Measurements from ENCODE around the gene CHIC2.

The CHIC2 gene

GRCh38 chr4:53997898-53998297, 66.5 kb downstream of the CHIC2 start:
- no peak for DNase-seq (ENCODE audit: low read depth, low spot score)
- H3K4me3 ChIP-seq (ENCODE audit: low read depth, low read length) = no peak overlapping the region
- in situ Hi-C loops (cut with HindIII; ENCODE audit: low sequenced_read_pairs) = no loop called here
- no peak for TF ChIP-seq CTCF (IDR thresholded peaks at IDR 0.05; ENCODE audit: low read depth, low read length)

GRCh38 chr4:53994382-53995102, 69.9 kb downstream of the CHIC2 start:
- no peak overlapping the region for H3K4me3 ChIP-seq (ENCODE audit: low read depth, low read length)
- no peak for TF ChIP-seq CTCF (IDR thresholded peaks at IDR 0.05; ENCODE audit: low read depth, low read length)
- DNase-seq (ENCODE audit: low read depth, low spot score) = no peak
- in situ Hi-C loops (cut with HindIII; ENCODE audit: low sequenced_read_pairs) = no loop called here

GRCh38 chr4:53992785-53993184, 71.6 kb downstream of the CHIC2 start:
- no peak overlapping the region for H3K4me3 ChIP-seq (ENCODE audit: low read depth, low read length)
- no peak for DNase-seq (ENCODE audit: low read depth, low spot score)
- TF ChIP-seq CTCF (IDR thresholded peaks at IDR 0.05; ENCODE audit: low read depth, low read length) = no peak
- in situ Hi-C loops (cut with HindIII; ENCODE audit: low sequenced_read_pairs) = no loop called here

- in situ Hi-C loops (cut with HindIII; ENCODE audit: low sequenced_read_pairs) = no loop called here
- no peak for TF ChIP-seq CTCF (IDR thresholded peaks at IDR 0.05; ENCODE audit: low read depth, low read length)
- DNase-seq (ENCODE audit: low read depth, low spot score) = no peak
- no peak overlapping the region for H3K4me3 ChIP-seq (ENCODE audit: low read depth, low read length)
These were observed 72.6 kb downstream of the CHIC2 start for GRCh38 chr4:53991821-53992220.

- DNase-seq (ENCODE audit: low read depth, low spot score) = no peak
- TF ChIP-seq CTCF (IDR thresholded peaks at IDR 0.05; ENCODE audit: low read depth, low read length) = no peak
- no peak overlapping the region for H3K4me3 ChIP-seq (ENCODE audit: low read depth, low read length)
- in situ Hi-C loops (cut with HindIII; ENCODE audit: low sequenced_read_pairs) = no loop called here
These were observed 73.8 kb downstream of the CHIC2 start for GRCh38 chr4:53990641-53991040.

GRCh38 chr4:53987761-53988171, 76.6 kb downstream of the CHIC2 start:
- peak; percentile 63 for DNase-seq (ENCODE audit: low read depth, low spot score)
- TF ChIP-seq CTCF (IDR thresholded peaks at IDR 0.05; ENCODE audit: low read depth, low read length) = no peak
- in situ Hi-C loops (cut with HindIII; ENCODE audit: low sequenced_read_pairs) = no loop called here
- H3K4me3 ChIP-seq (ENCODE audit: low read depth, low read length) = no peak overlapping the region
